Measurements from ENCODE around the gene SNX25.
"Not testable (repeated sequence)": the region's sequence is repeated elsewhere in the genome, so short reads cannot be mapped to it uniquely, and the experiment has no call there.

Gene SNX25

GRCh38 chr4:185307136-185307950, 97.9 kb downstream of the SNX25 start:
- DNase-seq (ENCODE audit: low read depth) = no peak

- no peak for DNase-seq (ENCODE audit: low read depth)
Observed at GRCh38 chr4:185309770-185310169, 100.4 kb downstream of the SNX25 start.

GRCh38 chr4:185311113-185311888, 101.9 kb downstream of the SNX25 start:
- DNase-seq (ENCODE audit: low read depth) = no peak

GRCh38 chr4:185312699-185313098, 103.3 kb downstream of the SNX25 start:
- no peak for DNase-seq (ENCODE audit: low read depth)

- DNase-seq (ENCODE audit: low read depth) = not testable (repeated sequence)
Observed at GRCh38 chr4:185317462-185317861, 108.1 kb downstream of the SNX25 start.

- DNase-seq (ENCODE audit: low read depth) = no peak
Observed at GRCh38 chr4:185317880-185318279, 108.5 kb downstream of the SNX25 start.

- peak; percentile 33 for DNase-seq (ENCODE audit: low read depth)
Observed at GRCh38 chr4:185318679-185319078, 109.3 kb downstream of the SNX25 start.

- DNase-seq (ENCODE audit: low read depth) = no peak
Observed at GRCh38 chr4:185322803-185323202, 113.4 kb downstream of the SNX25 start.

GRCh38 chr4:185323606-185324005, 114.2 kb downstream of the SNX25 start:
- no peak for DNase-seq (ENCODE audit: low read depth)

- not testable (repeated sequence) for DNase-seq (ENCODE audit: low read depth)
Observed at GRCh38 chr4:185324361-185324760, 115.0 kb downstream of the SNX25 start.

GRCh38 chr4:185325721-185326120, 116.3 kb downstream of the SNX25 start:
- DNase-seq (ENCODE audit: low read depth) = not testable (repeated sequence)

GRCh38 chr4:185328586-185328985, 119.2 kb downstream of the SNX25 start:
- no peak for DNase-seq (ENCODE audit: low read depth)

- not testable (repeated sequence) for DNase-seq (ENCODE audit: low read depth)
Observed at GRCh38 chr4:185329879-185330510, 120.6 kb downstream of the SNX25 start.

GRCh38 chr4:185332575-185333464, 123.4 kb downstream of the SNX25 start:
- DNase-seq (ENCODE audit: low read depth) = no peak

- no peak for DNase-seq (ENCODE audit: low read depth)
Observed at GRCh38 chr4:185334326-185334725, 124.9 kb downstream of the SNX25 start.

- no peak for DNase-seq (ENCODE audit: low read depth)
Observed at GRCh38 chr4:185335579-185335978, 126.2 kb downstream of the SNX25 start.

GRCh38 chr4:185339941-185340340, 130.5 kb downstream of the SNX25 start:
- no peak for DNase-seq (ENCODE audit: low read depth)

- no peak for DNase-seq (ENCODE audit: low read depth)
Observed at GRCh38 chr4:185341377-185341776, 132.0 kb downstream of the SNX25 start.

GRCh38 chr4:185341841-185342240, 132.4 kb downstream of the SNX25 start:
- no peak for DNase-seq (ENCODE audit: low read depth)

GRCh38 chr4:185343726-185344581, 134.6 kb downstream of the SNX25 start:
- DNase-seq (ENCODE audit: low read depth) = no peak
